Motor neuron (in vitro differentiated cells): ENCODE data around the gene TRMT10A. TPM values are rescaled to one million over a fixed set of nuclear protein-coding genes. Genes with fewer than 3 reads are reported as not detected.

Experiments
- ATAC-seq, 8 experiments: fragments of 200-7000 bp; cut with Tn5 transposase; replicated peaks in 6 of 8; 2 replicates each; pipeline ENCODE4 v1.8.0; 2021; ENCODE audit warnings: mild to moderate bottlenecking in 8 of 8, moderate library complexity in 8 of 8
- H3K27ac ChIP-seq, 2 donors: fragments of 250-450 bp; sonication (Bioruptor Pico); 2 replicates each; pipeline ENCODE4 v1.9.0; 2021; ENCODE audit warnings: antibody characterized with exemption in 2 of 2, mild to moderate bottlenecking in 2 of 2, moderate library complexity in 1 of 2
- H3K4me1 ChIP-seq, 2 donors: fragments of 250-450 bp; sonication (Bioruptor Pico); replicated peaks in 1 of 2; 2 replicates each; pipeline ENCODE4 v1.6.1; 2021; ENCODE audit warnings: antibody characterized with exemption in 2 of 2, mild to moderate bottlenecking in 2 of 2, moderate library complexity in 1 of 2
- H3K4me3 ChIP-seq, 5 donors: fragments of 250-450 bp; sonication (Bioruptor Pico); 2 replicates each; pipeline ENCODE4 v1.9.0; 2021; ENCODE audit warnings: antibody characterized with exemption in 5 of 5, mild to moderate bottlenecking in 5 of 5, moderate library complexity in 4 of 5
- WGBS, 10 experiments: fragments of 450-650 bp; shearing (Covaris generic); methylation state at CpG; one replicate each; pipeline ENCODE4 v1.0.0; 2022; 5-methylcytosine and 5-hydroxymethylcytosine counted together
- in situ Hi-C, 9 experiments: fragments of 400-800 bp; cut with MboI; loops; one replicate each; pipeline ENCODE4 v1.15.0; 2021; ENCODE audit warnings: low sequenced_read_pairs in 9 of 9, low pct_unique_long_range_greater_than_20kb in 2 of 9; ENCODE audit not compliant: unreplicated experiment in 9 of 9
- total RNA-seq, 8 experiments: library from RNA; unstranded; fragments of 300-600 nt; gene quantifications; 2 replicates each; pipeline versions ENCODE4 v1.2.3 to v1.2.4, GENCODE V29; 2022

Gene TRMT10A
- total RNA-seq, 8 experiments from 2014 or later: 7.3 to 15.9 (median 11.7) TPM

GRCh38 chr4:99586322-99586721, 22.5 kb upstream of the TRMT10A start:
- no peak overlapping the region for H3K27ac ChIP-seq
- peak in 1 of 8 experiments; percentile 48 for ATAC-seq
- in situ Hi-C loops: no loop called here
- 0 to 80% (median 38%) methylated on average over 1 to 2 of the region's 2 CpGs; no CpG with 5 or more reads in 1 of the 10 experiments for WGBS, 10 experiments
- no peaks in the 10 kb centered on the region for H3K4me1 ChIP-seq
- no peak overlapping the region for H3K4me3 ChIP-seq

- H3K4me3 ChIP-seq: no peak overlapping the region
- H3K4me1 ChIP-seq: no peaks in the 10 kb centered on the region
- H3K27ac ChIP-seq: no peak overlapping the region
- ATAC-seq: no peak
- in situ Hi-C loops: no loop called here
- WGBS, 10 experiments: 47 to 100% (median 100%) methylated on average over 1 of the region's 1 CpG; no CpG with 5 or more reads in 4 of the 10 experiments
These were observed 21.7 kb upstream of the TRMT10A start for GRCh38 chr4:99585516-99585915.

DNA sequence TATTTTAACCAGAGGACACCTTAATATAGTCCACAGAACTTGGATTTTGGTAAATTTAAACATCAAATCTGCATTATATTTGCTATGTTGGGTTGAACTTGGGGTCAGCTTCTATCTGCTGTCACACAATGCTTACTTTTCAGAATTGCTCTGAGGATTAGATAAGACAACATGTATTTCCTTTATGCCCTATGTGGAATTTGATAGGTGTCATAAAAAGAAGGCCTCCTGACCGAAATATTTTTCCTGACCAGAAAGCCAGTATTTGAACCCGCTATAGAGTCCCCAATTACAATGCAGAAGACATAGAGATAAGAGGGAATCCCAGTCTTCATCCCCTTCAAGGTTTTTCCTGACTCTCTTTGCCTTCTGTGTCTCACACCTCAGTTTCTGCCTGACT, 14.9 kb upstream of the TRMT10A start:
- H3K4me1 ChIP-seq: peaks cover 8 to 12% of the 10 kb centered on the region in 2 donors
- in situ Hi-C loops: no loop called here
- no peak overlapping the region for H3K4me3 ChIP-seq
- H3K27ac ChIP-seq: no peak overlapping the region
- 0 to 100% (median 44%) methylated on average over 1 to 2 of the region's 2 CpGs; no CpG with 5 or more reads in 2 of the 10 experiments for WGBS, 10 experiments
- no peak for ATAC-seq

DNA sequence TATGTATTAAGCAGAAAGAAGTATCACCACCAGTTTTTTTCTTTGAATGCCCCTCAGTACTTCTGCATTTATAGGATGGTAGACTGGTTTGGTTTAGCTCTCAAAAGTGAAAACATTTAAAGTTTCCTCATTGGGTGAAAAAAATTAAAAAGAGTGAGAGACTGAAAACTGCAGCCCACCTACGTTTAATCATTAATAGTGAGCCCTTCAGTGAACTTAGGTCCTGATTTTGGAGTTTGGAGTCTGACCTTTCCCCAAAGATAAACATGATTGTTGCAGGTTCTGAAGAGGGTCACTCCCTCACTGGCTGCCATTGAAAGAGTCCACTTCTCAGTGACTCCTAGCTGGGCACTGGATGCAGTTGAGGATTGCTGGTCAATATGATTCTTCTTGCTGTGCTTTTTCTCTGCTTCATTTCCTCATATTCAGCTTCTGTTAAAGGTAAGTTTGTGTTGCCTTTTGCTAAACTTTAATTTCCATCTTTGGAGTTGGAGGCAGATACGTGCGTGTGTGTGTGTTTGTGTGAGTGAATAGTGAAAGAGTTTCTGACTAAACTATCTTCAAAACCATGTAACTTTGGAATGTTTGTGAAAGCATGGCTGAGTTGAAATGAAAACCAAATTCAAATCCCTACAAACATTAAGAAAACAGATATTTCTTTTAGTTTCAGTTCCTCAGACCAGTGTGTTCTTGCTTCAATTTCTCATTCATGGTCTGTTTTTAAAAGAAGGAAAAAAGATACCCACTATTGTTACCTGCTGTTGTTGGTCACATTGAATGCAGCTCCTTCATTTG, 10.9 kb upstream of the TRMT10A start, which contains the start of gene MTTP:
MTTP (plus strand) TSS at position 295 of the 795 bp plus-strand sequence; CDS start at position 381, 86 bp downstream.
- Histone ChIP-seq H3K4me3 (no peak within 1 kb of the TSS), H3K27ac (peak within 1 kb of the TSS; percentile 40 to 66), H3K4me1 (peaks cover 8 to 12% of the 10 kb centered on the region in 2 donors)
- 30 to 70% (median 54%) methylated on average over 2 to 3 of the region's 3 CpGs; no CpG with 5 or more reads in 2 of the 10 experiments for WGBS, 10 experiments
- in situ Hi-C loops: loop anchor here in 2 of 9 experiments (25.0 kb wide), 1 partner anchor 238 kb away; the partner anchor contains the start of gene DAPP1 (in 2 of the 2)
- peak in 2 of 8 experiments; percentile 36 to 50 for ATAC-seq

GRCh38 chr4:99573735-99574368, 10.0 kb upstream of the TRMT10A start:
- in situ Hi-C loops: loop anchor here in 2 of 9 experiments (25.0 kb wide), 1 partner anchor 238 kb away; the partner anchor contains the start of gene DAPP1 (in 2 of the 2)
- Histone ChIP-seq H3K4me1 (peaks cover 8 to 12% of the 10 kb centered on the region in 2 donors), H3K27ac (no peak overlapping the region), H3K4me3 (no peak overlapping the region)
- 10 to 100% (median 100%) methylated on average over 1 of the region's 1 CpG; no CpG with 5 or more reads in 3 of the 10 experiments for WGBS, 10 experiments
- ATAC-seq: peak in 2 of 8 experiments; percentile 27 to 45

- Histone ChIP-seq H3K4me1 (peaks cover 8 to 12% of the 10 kb centered on the region in 2 donors), H3K27ac (no peak overlapping the region), H3K4me3 (no peak overlapping the region)
- WGBS, 10 experiments: 37 to 100% (median 89%) methylated on average over 1 to 6 of the region's 6 CpGs
- in situ Hi-C loops: loop anchor here in 2 of 9 experiments (25.0 kb wide), 1 partner anchor 240 kb away; the partner anchor contains the start of gene DAPP1 (in 2 of the 2)
- ATAC-seq: peak in 1 of 8 experiments; percentile 33
These were observed 8.8 kb upstream of the TRMT10A start for GRCh38 chr4:99572527-99573240.

DNA sequence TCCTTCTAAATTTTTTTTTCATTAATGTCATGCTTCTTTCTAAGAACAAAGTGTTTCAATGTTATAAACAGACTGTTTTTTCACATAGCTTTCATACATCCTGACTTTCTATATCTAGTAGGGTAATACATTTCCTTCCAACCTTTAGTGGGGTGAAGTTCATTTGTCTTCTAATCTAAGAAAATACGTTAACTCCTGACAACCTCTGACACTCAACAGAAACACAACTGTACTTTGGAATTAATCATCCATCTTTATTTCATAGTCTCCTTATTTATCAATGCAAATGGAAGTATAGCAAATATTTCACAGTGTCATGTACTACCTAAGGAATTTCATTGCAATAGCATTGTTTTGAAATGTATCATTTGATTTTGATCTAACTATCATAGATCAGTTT, 8.0 kb upstream of the TRMT10A start:
- peaks cover 8 to 12% of the 10 kb centered on the region in 2 donors for H3K4me1 ChIP-seq
- 30 to 100% (median 67%) methylated on average over 1 of the region's 1 CpG; no CpG with 5 or more reads in 1 of the 10 experiments for WGBS, 10 experiments
- no peak overlapping the region for H3K4me3 ChIP-seq
- in situ Hi-C loops: loop anchor here in 2 of 9 experiments (25.0 kb wide), 1 partner anchor 240 kb away; the partner anchor contains the start of gene DAPP1 (in 2 of the 2)
- ATAC-seq: no peak
- no peak overlapping the region for H3K27ac ChIP-seq

- no peak overlapping the region for H3K27ac ChIP-seq
- no peak for ATAC-seq
- H3K4me3 ChIP-seq: no peak overlapping the region
- peaks cover 5 to 9% of the 10 kb centered on the region in 2 donors for H3K4me1 ChIP-seq
- in situ Hi-C loops: loop anchor here in 3 of 9 experiments (5.0 to 25.0 kb wide), 2 partner anchors 242 to 247 kb away; partner anchors contain the start of gene DAPP1 (in 2 of the 3)
These were observed 1.1 kb upstream of the TRMT10A start for GRCh38 chr4:99564921-99565320.

DNA sequence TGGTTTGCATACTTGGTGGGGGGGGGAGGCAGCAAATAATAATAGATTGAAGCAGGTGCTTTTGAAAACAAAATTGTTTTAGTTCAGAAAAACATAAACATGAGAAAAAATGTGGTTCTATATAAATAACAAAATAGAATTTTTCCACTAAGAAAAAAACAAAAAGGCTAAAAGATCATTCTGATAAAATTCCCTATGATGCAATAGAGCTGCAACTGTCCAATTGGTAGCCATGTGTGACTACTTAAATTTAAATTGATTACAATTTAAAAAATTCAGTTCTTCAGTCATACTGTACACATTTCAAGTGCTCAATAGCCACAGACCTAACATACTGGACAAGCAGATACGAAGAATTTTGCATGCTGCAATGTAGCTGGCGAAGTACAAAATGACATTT, 11.0 kb downstream of the TRMT10A start:
- 80 to 100% (median 96%) methylated on average over 2 of the region's 2 CpGs for WGBS, 10 experiments
- no peak for ATAC-seq
- in situ Hi-C loops: loop anchor here in 2 of 9 experiments (25.0 kb wide), 1 partner anchor 259 kb away; the partner anchor contains the start of gene DAPP1 (in 2 of the 2)

DNA sequence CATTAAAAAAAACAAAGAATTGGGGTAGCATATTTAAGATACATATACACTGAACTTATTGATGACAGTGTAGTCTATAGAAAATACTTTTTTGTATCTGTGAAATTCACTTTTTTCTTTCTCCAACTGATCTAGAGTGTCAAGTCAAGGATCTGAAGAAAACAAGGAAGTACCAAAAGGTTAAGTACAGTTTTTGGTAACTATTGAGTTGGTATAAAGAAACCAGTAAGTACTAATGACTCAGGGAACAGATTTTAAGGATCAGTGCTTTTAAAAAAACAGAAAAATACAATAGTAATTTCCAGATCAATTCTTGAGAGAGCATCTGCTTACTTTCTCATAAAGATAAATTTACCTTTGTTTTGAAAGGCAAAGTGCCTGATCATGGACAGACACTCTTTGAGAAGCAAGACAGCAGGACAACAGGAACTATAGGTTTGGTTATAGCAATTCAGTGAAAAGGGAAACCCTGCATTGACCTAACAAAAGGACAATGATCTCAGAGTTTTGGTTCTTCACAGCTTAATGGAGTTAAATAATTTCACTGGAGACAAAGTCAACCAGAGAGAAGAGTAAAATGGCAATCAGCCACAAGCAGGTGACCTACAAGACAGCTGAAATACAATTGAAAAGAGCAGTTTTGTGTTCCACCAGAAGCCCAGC, 23.4 kb downstream of the TRMT10A start:
- H3K4me1 ChIP-seq: peaks cover 0 to 11% of the 10 kb centered on the region in 2 donors
- in situ Hi-C loops: no loop called here
- no peak for ATAC-seq

More for the DNA sequence above, 11.0 kb downstream of the TRMT10A start:
- H3K4me1 ChIP-seq: peaks cover 5 to 9% of the 10 kb centered on the region in 2 donors
- H3K4me3 ChIP-seq: no peak overlapping the region
- H3K27ac ChIP-seq: no peak overlapping the region

GRCh38 chr4:99537674-99538073, 26.2 kb downstream of the TRMT10A start:
- H3K4me3 ChIP-seq: no peak overlapping the region
- no peak for ATAC-seq
- 43 to 100% (median 76%) methylated on average over 1 to 4 of the region's 4 CpGs; no CpG with 5 or more reads in 1 of the 10 experiments for WGBS, 10 experiments
- in situ Hi-C loops: no loop called here
- peaks cover 0 to 11% of the 10 kb centered on the region in 2 donors for H3K4me1 ChIP-seq
- H3K27ac ChIP-seq: no peak overlapping the region

More for the DNA sequence above, 23.4 kb downstream of the TRMT10A start:
- no peak overlapping the region for H3K4me3 ChIP-seq
- H3K27ac ChIP-seq: no peak overlapping the region

- no peak for ATAC-seq
- 0 to 72% (median 25%) methylated on average over 1 to 2 of the region's 2 CpGs; no CpG with 5 or more reads in 3 of the 10 experiments for WGBS, 10 experiments
- Histone ChIP-seq H3K27ac (no peak overlapping the region), H3K4me3 (no peak overlapping the region), H3K4me1 (peaks cover 0 to 11% of the 10 kb centered on the region in 2 donors)
- in situ Hi-C loops: no loop called here
These were observed 27.0 kb downstream of the TRMT10A start for GRCh38 chr4:99536848-99537247.
